OCI-LY3 (cell line): Measurements from ENCODE around the gene HPF1.
A peak's percentile ranks its signal among the peaks of the same experiment; 100 is the strongest.
"Not testable (repeated sequence)": the region's sequence is repeated elsewhere in the genome, so short reads cannot be mapped to it uniquely, and the experiment has no call there.

Source experiments
- H2AFZ ChIP-seq: fragments of 200-600, 300-600 bp; shearing (Covaris generic); 2 replicates; pipeline ENCODE4 v1.6.0; 2014; ENCODE audit warnings: antibody characterized with exemption, low read depth, low read length
- H3K27ac ChIP-seq: fragments of 200-600, 300-600 bp; sonication (generic); 2 replicates; pipeline ENCODE4 v1.5.1; 2014; ENCODE audit warnings: mild to moderate bottlenecking, low read length, moderate library complexity, mixed read lengths
- H3K27me3 ChIP-seq: fragments of 200-600, 300-600 bp; sonication (generic); 2 replicates; pipeline ENCODE4 v1.6.1; 2014; ENCODE audit warnings: low read depth, low read length, mixed read lengths
- H3K36me3 ChIP-seq: fragments of 200-600, 300-600 bp; sonication (generic); replicated peaks from 2 replicates; pipeline ENCODE3; 2014; ENCODE audit warnings: low read depth, low read length, mixed read lengths
- H3K4me1 ChIP-seq: fragments of 300-600, 200-600 bp; sonication (generic); 2 replicates; pipeline ENCODE4 v1.6.1; 2014; ENCODE audit warnings: low read length, mixed read lengths
- H3K4me2 ChIP-seq: fragments of 200-600, 300-600 bp; sonication (generic); 2 replicates; pipeline ENCODE4 v1.6.1; 2014; ENCODE audit warnings: low read length, mixed read lengths
- H3K4me3 ChIP-seq: fragments of 300-600, 200-600 bp; sonication (generic); 2 replicates; pipeline ENCODE4 v1.5.1; 2014; ENCODE audit warnings: antibody characterized with exemption, mild to moderate bottlenecking, low read length, moderate library complexity
- H3K79me2 ChIP-seq: fragments of 300-600, 200-600 bp; shearing (Covaris generic); 2 replicates; pipeline ENCODE4 v1.6.1; 2014; ENCODE audit warnings: mild to moderate bottlenecking, low read length, mixed read lengths
- H3K9ac ChIP-seq: fragments of 300-600, 200-600 bp; shearing (Covaris generic); 2 replicates; pipeline ENCODE4 v1.6.0; 2014; ENCODE audit warnings: mild to moderate bottlenecking, low read length, moderate library complexity
- H3K9me3 ChIP-seq: fragments of 200-600, 300-600 bp; shearing (Covaris generic); 2 replicates; pipeline ENCODE4 v1.6.1; 2014; ENCODE audit warnings: low read length, mixed read lengths; ENCODE audit not compliant: insufficient read depth
- H4K20me1 ChIP-seq: fragments of 200-600, 300-600 bp; sonication (generic); 2 replicates; pipeline ENCODE4 v1.6.1; 2016; ENCODE audit warnings: low read length, mixed read lengths; ENCODE audit not compliant: insufficient read depth
- CTCF ChIP-seq: fragments of 200-600, 300-600 bp; sonication (generic); IDR thresholded peaks from 2 replicates; pipeline ENCODE4 v1.5.1; 2014; ENCODE audit warnings: antibody characterized with exemption, low read length, low read depth
- EZH2phosphoT487 ChIP-seq: fragments of 200-600 bp; shearing (Covaris generic); IDR thresholded peaks from 2 replicates; pipeline ENCODE4 v1.6.1; 2018; ENCODE audit warnings: antibody characterized with exemption, mixed run types, low read depth

Gene HPF1

GRCh38 chr4:169757575-169758184 is at the start of gene HPF1:
HPF1 (minus strand) TSS chr4:169757944; CDS start chr4:169757877, 67 bp downstream.
- H3K9ac ChIP-seq: peak within 1 kb of the TSS; percentile 79
- H4K20me1 ChIP-seq: no peaks in the 10 kb centered on the region
- H3K36me3 ChIP-seq: peaks cover under 1% of the 10 kb centered on the region
- TF ChIP-seq EZH2phosphoT487 (no peak), CTCF (no peak)
- H3K4me2 ChIP-seq: peak within 1 kb of the TSS; percentile 78
- H3K79me2 ChIP-seq: peaks cover 11% of the 10 kb centered on the region; the same call in 1 of the 2 replicates
- H3K4me1 ChIP-seq: peaks cover 8% of the 10 kb centered on the region
- H3K27ac ChIP-seq: no peak within 1 kb of the TSS; the same call in 1 of the 2 replicates
- peak within 1 kb of the TSS; percentile 83 for H3K4me3 ChIP-seq
- H2AFZ ChIP-seq: peak within 1 kb of the TSS; percentile 64
- no peaks in the 10 kb centered on the region for H3K9me3 ChIP-seq
- no peaks in the 10 kb centered on the region for H3K27me3 ChIP-seq

GRCh38 chr4:169806770-169807169 is 49.0 kb upstream of the HPF1 start:
- H3K9me3 ChIP-seq, H3K36me3 ChIP-seq, H4K20me1 ChIP-seq, H3K4me2 ChIP-seq, H3K4me1 ChIP-seq, H3K27ac ChIP-seq, H3K9ac ChIP-seq, H2AFZ ChIP-seq, H3K4me3 ChIP-seq, H3K79me2 ChIP-seq, H3K27me3 ChIP-seq: not testable (repeated sequence)

GRCh38 chr4:169803413-169803812 is 45.7 kb upstream of the HPF1 start:
- H3K27ac ChIP-seq: no peak overlapping the region
- no peaks in the 10 kb centered on the region for H3K9me3 ChIP-seq
- H3K4me2 ChIP-seq: no peak overlapping the region
- H3K36me3 ChIP-seq: no peaks in the 10 kb centered on the region
- no peaks in the 10 kb centered on the region for H3K79me2 ChIP-seq
- no peaks in the 10 kb centered on the region for H3K27me3 ChIP-seq
- TF ChIP-seq EZH2phosphoT487 (no peak), CTCF (no peak)
- no peaks in the 10 kb centered on the region for H3K4me1 ChIP-seq
- no peak overlapping the region for H3K4me3 ChIP-seq
- H2AFZ ChIP-seq: no peak overlapping the region
- no peak overlapping the region for H3K9ac ChIP-seq
- no peaks in the 10 kb centered on the region for H4K20me1 ChIP-seq

- H3K27me3 ChIP-seq: no peaks in the 10 kb centered on the region
Measured at GRCh38 chr4:169802873-169803272, 45.1 kb upstream of the HPF1 start.

More at GRCh38 chr4:169802873-169803272, 45.1 kb upstream of the HPF1 start:
- Histone ChIP-seq H3K27ac (no peak overlapping the region), H3K4me3 (no peak overlapping the region), H4K20me1 (no peaks in the 10 kb centered on the region), H3K9ac (no peak overlapping the region), H3K36me3 (no peaks in the 10 kb centered on the region), H3K4me2 (no peak overlapping the region), H3K79me2 (no peaks in the 10 kb centered on the region), H2AFZ (no peak overlapping the region), H3K9me3 (no peaks in the 10 kb centered on the region), H3K4me1 (no peaks in the 10 kb centered on the region)
- TF ChIP-seq EZH2phosphoT487 (no peak), CTCF (no peak)
